ENCODE results near the gene RHOF.

RHOF gene

GRCh38 chr12:121787063-121788025 is 6.1 kb downstream of the RHOF start:
- no peak for DNase-seq (ENCODE audit: low spot score in 2 of 2)
- Mint-ChIP-seq H3K27me3 (no peaks in the 10 kb centered on the region), H3K9me3 (no peaks in the 10 kb centered on the region), H3K4me3 (peak overlapping the region; percentile 91), H3K4me1 (peaks cover 58% of the 10 kb centered on the region), H3K27ac (peak overlapping the region; percentile 98), H3K36me3 (peaks cover 5% of the 10 kb centered on the region)
- ATAC-seq (ENCODE audit: low read depth) = no peak

DNA sequence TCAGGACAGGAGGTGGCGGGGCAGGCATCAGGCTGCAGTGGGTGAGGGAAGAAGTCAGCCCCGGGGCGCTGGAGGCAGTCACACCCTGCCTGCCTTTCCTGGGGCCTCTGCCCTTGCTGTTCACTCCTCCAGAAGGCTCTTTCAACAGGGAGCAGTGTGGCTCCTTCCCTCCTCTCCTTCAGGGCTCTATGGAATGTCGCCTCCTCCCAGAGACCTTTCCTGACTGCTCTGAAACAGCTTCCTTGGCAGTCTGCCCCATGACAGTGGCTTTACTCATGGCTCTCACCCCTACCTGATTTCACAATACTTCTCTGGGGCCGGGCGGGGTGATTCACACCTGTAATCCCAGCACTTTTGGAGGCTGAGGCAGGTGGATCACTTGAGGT is 7.1 kb downstream of the RHOF start:
- H3K9me3 Mint-ChIP-seq = no peaks in the 10 kb centered on the region
- H3K4me3 Mint-ChIP-seq = peak overlapping the region; percentile 80
- peaks cover 65% of the 10 kb centered on the region for H3K4me1 Mint-ChIP-seq
- H3K27ac Mint-ChIP-seq = peak overlapping the region; percentile 98
- ATAC-seq (ENCODE audit: low read depth) = no peak
- peaks cover 10% of the 10 kb centered on the region for H3K36me3 Mint-ChIP-seq
- no peaks in the 10 kb centered on the region for H3K27me3 Mint-ChIP-seq
- no peak for DNase-seq (ENCODE audit: low spot score in 2 of 2)

DNA sequence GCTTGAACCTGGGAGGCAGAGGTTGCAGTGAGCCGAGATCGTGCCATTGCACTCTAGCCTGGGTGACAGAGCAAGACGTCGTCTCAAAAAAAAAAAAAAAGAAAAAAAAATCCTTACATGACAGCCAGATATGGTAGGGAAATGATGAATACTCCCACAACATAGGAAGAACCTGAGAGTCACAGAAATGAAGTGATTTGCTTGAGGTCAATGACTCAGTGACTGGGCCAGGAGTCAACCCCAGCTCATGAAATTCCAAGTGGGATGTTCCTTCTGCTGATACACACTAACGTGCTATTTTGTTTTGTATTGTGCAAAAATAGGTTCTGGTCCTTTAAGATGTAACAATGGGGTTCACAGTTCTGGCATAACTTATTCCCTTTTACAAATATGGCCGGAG is 9.0 kb downstream of the RHOF start:
- peak overlapping the region; percentile 68 for H3K4me3 Mint-ChIP-seq
- ATAC-seq (ENCODE audit: low read depth) = no peak
- no peak for DNase-seq (ENCODE audit: low spot score in 2 of 2)
- H3K9me3 Mint-ChIP-seq = no peaks in the 10 kb centered on the region
- H3K27ac Mint-ChIP-seq = peak overlapping the region; percentile 85
- peaks cover 50% of the 10 kb centered on the region for H3K4me1 Mint-ChIP-seq
- H3K27me3 Mint-ChIP-seq = no peaks in the 10 kb centered on the region
- H3K36me3 Mint-ChIP-seq = peaks cover 8% of the 10 kb centered on the region

GRCh38 chr12:121783766-121784165 is 9.7 kb downstream of the RHOF start:
- Mint-ChIP-seq H3K27ac (peak overlapping the region; percentile 85), H3K36me3 (peaks cover 10% of the 10 kb centered on the region), H3K4me1 (peaks cover 45% of the 10 kb centered on the region), H3K27me3 (no peaks in the 10 kb centered on the region), H3K9me3 (no peaks in the 10 kb centered on the region), H3K4me3 (peak overlapping the region; percentile 49)
- no peak for ATAC-seq (ENCODE audit: low read depth)
- no peak for DNase-seq (ENCODE audit: low spot score in 2 of 2)

- Mint-ChIP-seq H3K36me3 (peaks cover 11% of the 10 kb centered on the region), H3K4me1 (peaks cover 37% of the 10 kb centered on the region), H3K27ac (peak overlapping the region; percentile 98), H3K4me3 (peak overlapping the region; percentile 86), H3K27me3 (no peaks in the 10 kb centered on the region), H3K9me3 (no peaks in the 10 kb centered on the region)
- ATAC-seq (ENCODE audit: low read depth) (peak; percentile 74), DNase-seq (ENCODE audit: low spot score in 2 of 2) (peak; percentile 34 to 51)
Measured at GRCh38 chr12:121781998-121782979, 11.2 kb downstream of the RHOF start.

GRCh38 chr12:121781484-121781997 is 11.9 kb downstream of the RHOF start:
- Mint-ChIP-seq H3K4me1 (peaks cover 31% of the 10 kb centered on the region), H3K4me3 (peak overlapping the region; percentile 86), H3K36me3 (peaks cover 11% of the 10 kb centered on the region), H3K9me3 (no peaks in the 10 kb centered on the region), H3K27ac (peak overlapping the region; percentile 98), H3K27me3 (no peaks in the 10 kb centered on the region)
- ATAC-seq (ENCODE audit: low read depth) (peak; percentile 48), DNase-seq (ENCODE audit: low spot score in 2 of 2) (no peak)

- no peak overlapping the region for H3K4me3 Mint-ChIP-seq
- no peak for ATAC-seq (ENCODE audit: low read depth)
- H3K27me3 Mint-ChIP-seq = no peaks in the 10 kb centered on the region
- peaks cover 29% of the 10 kb centered on the region for H3K4me1 Mint-ChIP-seq
- no peak for DNase-seq (ENCODE audit: low spot score in 2 of 2)
- peaks cover 11% of the 10 kb centered on the region for H3K36me3 Mint-ChIP-seq
- H3K9me3 Mint-ChIP-seq = no peaks in the 10 kb centered on the region
- no peak overlapping the region for H3K27ac Mint-ChIP-seq
Measured at GRCh38 chr12:121780429-121780828, 13.1 kb downstream of the RHOF start.

GRCh38 chr12:121779422-121779895 is 14.0 kb downstream of the RHOF start:
- no peak for DNase-seq (ENCODE audit: low spot score in 2 of 2)
- Mint-ChIP-seq H3K27me3 (no peaks in the 10 kb centered on the region), H3K4me1 (peaks cover 25% of the 10 kb centered on the region), H3K36me3 (peaks cover 11% of the 10 kb centered on the region), H3K4me3 (no peak overlapping the region), H3K27ac (no peak overlapping the region), H3K9me3 (no peaks in the 10 kb centered on the region)
- ATAC-seq (ENCODE audit: low read depth) = no peak

DNA sequence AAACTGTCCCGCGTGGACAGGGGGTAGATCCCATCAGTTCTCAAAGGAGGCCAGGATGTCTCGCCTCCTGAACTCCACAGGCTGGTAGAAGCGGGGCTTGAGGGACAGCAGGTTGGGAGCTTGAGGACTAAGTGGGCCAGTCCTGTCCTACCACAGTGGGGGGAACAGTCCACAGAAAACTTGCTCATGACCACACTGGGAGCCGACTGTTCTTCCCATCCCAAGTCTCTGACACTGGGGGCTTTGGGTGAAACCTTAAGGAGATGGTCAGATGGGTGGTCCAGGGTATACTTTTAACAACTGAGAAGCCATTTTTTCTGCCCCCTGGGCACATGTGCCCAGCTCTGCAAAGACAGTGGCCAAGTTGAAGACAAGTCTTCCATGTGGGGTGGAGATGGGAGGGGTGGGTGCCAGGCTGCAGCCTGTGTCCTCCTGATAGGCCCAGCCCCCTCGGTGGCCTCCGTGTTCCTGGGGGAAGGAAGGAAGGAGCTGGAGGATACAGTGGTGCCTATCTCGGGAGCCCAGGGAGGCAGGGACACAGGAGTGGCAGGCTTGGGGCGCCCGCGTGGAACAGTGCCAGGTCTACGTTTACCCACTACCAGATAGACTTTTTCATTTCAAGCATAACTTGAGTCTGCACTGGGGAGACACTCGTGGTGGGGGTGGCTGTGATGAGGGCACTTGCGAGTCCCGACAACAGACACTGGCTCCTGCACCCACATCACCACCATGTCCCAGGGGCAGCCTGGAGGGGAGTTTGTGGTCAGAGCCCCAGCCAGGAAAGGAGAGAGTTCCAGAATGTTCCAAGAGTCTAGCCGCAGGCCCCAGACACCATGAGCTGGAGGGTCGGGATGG is 14.7 kb downstream of the RHOF start:
- no peak overlapping the region for H3K4me3 Mint-ChIP-seq
- DNase-seq (ENCODE audit: low spot score in 2 of 2) (no peak), ATAC-seq (ENCODE audit: low read depth) (no peak)
- peaks cover 8% of the 10 kb centered on the region for H3K36me3 Mint-ChIP-seq
- peaks cover 21% of the 10 kb centered on the region for H3K4me1 Mint-ChIP-seq
- H3K9me3 Mint-ChIP-seq = no peaks in the 10 kb centered on the region
- no peaks in the 10 kb centered on the region for H3K27me3 Mint-ChIP-seq
- peak overlapping the region; percentile 75 for H3K27ac Mint-ChIP-seq

- Mint-ChIP-seq H3K9me3 (no peaks in the 10 kb centered on the region), H3K4me1 (peaks cover 8% of the 10 kb centered on the region), H3K27ac (peak overlapping the region; percentile 47), H3K4me3 (no peak overlapping the region), H3K27me3 (no peaks in the 10 kb centered on the region), H3K36me3 (peaks cover 3% of the 10 kb centered on the region)
- peak; percentile 91 to 98 for DNase-seq (ENCODE audit: low spot score in 2 of 2)
- ATAC-seq (ENCODE audit: low read depth) = peak; percentile 79
Measured at GRCh38 chr12:121776190-121777098, 17.0 kb downstream of the RHOF start.

- Mint-ChIP-seq H3K36me3 (peaks cover 3% of the 10 kb centered on the region), H3K4me1 (peaks cover 7% of the 10 kb centered on the region), H3K27ac (no peak overlapping the region), H3K27me3 (no peaks in the 10 kb centered on the region), H3K9me3 (no peaks in the 10 kb centered on the region), H3K4me3 (no peak overlapping the region)
- ATAC-seq (ENCODE audit: low read depth) (no peak), DNase-seq (ENCODE audit: low spot score in 2 of 2) (no peak)
Measured at GRCh38 chr12:121775501-121775900, 18.0 kb downstream of the RHOF start.

- Mint-ChIP-seq H3K4me1 (peaks cover 7% of the 10 kb centered on the region), H3K36me3 (peaks cover 3% of the 10 kb centered on the region), H3K27ac (no peak overlapping the region), H3K9me3 (no peaks in the 10 kb centered on the region), H3K27me3 (no peaks in the 10 kb centered on the region), H3K4me3 (no peak overlapping the region)
- ATAC-seq (ENCODE audit: low read depth) (no peak), DNase-seq (ENCODE audit: low spot score in 2 of 2) (no peak)
Measured at GRCh38 chr12:121774968-121775474, 18.5 kb downstream of the RHOF start.
